Peyer's patch (tissue), 4 donors: Measurements from ENCODE around the gene STAT5B. TPM values are rescaled to one million over a fixed set of nuclear protein-coding genes. Genes with fewer than 3 reads are reported as not detected.
"Not testable (repeated sequence)": the region's sequence is repeated elsewhere in the genome, so short reads cannot be mapped to it uniquely, and the experiment has no call there.

ENCODE experiments used
- DNase-seq, 3 donors: peaks; one replicate each; pipeline ENCODE4 v3.0.0-alpha.2; 2017 to 2019
- H3K27ac ChIP-seq, 4 donors: fragments of 200-600 bp; sonication (generic); one replicate each; pipeline ENCODE4 v1.5.1; 2016 to 2019
- H3K27me3 ChIP-seq, 2 donors: fragments of 200-600 bp; sonication (generic); one replicate each; pipeline ENCODE4 v1.5.1; 2019
- H3K36me3 ChIP-seq, 3 donors: fragments of 200-600 bp; sonication (generic); one replicate each; pipeline ENCODE4 v1.5.1; 2016 to 2019
- H3K4me1 ChIP-seq, 4 donors: fragments of 200-600 bp; sonication (generic); one replicate each; pipeline ENCODE4 v1.5.1; 2016 to 2019
- H3K4me3 ChIP-seq, 4 donors: fragments of 200-600 bp; sonication (generic); 1 replicate in 3 of 4; 2 replicates in 1 of 4; pipeline ENCODE4 v1.5.1; 2016 to 2019; ENCODE audit warnings: mild to moderate bottlenecking in 1 of 4
- H3K9me3 ChIP-seq, 4 donors: fragments of 200-600 bp; sonication (generic); one replicate each; pipeline ENCODE4 v1.5.1; 2016 to 2019; ENCODE audit warnings: mild to moderate bottlenecking in 1 of 4
- CTCF ChIP-seq, 6 experiments: fragments of 450-650 bp in 4 of 6; fragments of 200-600 bp in 2 of 6; sonication (generic) in 1 of 6; IDR thresholded peaks; one replicate each; pipeline ENCODE4 v1.5.1; 2017 to 2019; ENCODE audit warnings: antibody characterized with exemption in 6 of 6, mild to moderate bottlenecking in 3 of 6, moderate library complexity in 1 of 6
- POLR2A ChIP-seq, 2 donors: fragments of 450-650 bp; IDR thresholded peaks; one replicate each; pipeline ENCODE4 v1.5.1; 2017; ENCODE audit warnings: antibody characterized with exemption in 2 of 2, mild to moderate bottlenecking in 2 of 2, moderate library complexity in 2 of 2
- total RNA-seq, 4 donors: library from RNA; depleted of rRNA; stranded (reverse); fragments of >200 nt; gene quantifications; one replicate each; pipeline ENCODE4 v1.1.0, GENCODE V29; 2016

The STAT5B gene
- total RNA-seq, result 100 to 1,000 TPM in 1 of 4 donors, 10 to 100 TPM in 3; 36.3 to 128 (median 68.1) TPM

GRCh38 chr17:42276359-42276608, at the start of gene STAT5B:
Gene STAT5B, minus strand, starts transcription at chr17:42276391. Its CDS starts 44,264 bp downstream, at chr17:42232127.
- Histone ChIP-seq H3K4me3 (peak within 1 kb of the TSS; percentile 88 to 98 (median 96)), H3K27me3 (no peaks in the 10 kb centered on the region), H3K36me3 (no peaks in the 10 kb centered on the region), H3K4me1 (peaks cover 0 to 26% (median 4%) of the 10 kb centered on the region in 4 donors), H3K9me3 (no peaks in the 10 kb centered on the region), H3K27ac (peak within 1 kb of the TSS; percentile 87 to 94 (median 94))
- no peak for TF ChIP-seq CTCF (IDR thresholded peaks at IDR 0.05)
- peak in 1 of 2 donors; percentile 89 for TF ChIP-seq POLR2A (IDR thresholded peaks at IDR 0.05)
- peak; percentile 61 to 86 (median 85) for DNase-seq

GRCh38 chr17:42325026-42325425, 48.8 kb upstream of the STAT5B start:
- H3K27ac ChIP-seq, result peak overlapping the region in 1 of 4 donors; percentile 24
- DNase-seq, result no peak
- H3K36me3 ChIP-seq, result peaks cover 0 to 99% (median 5%) of the 10 kb centered on the region in 3 donors
- H3K4me3 ChIP-seq, result no peak overlapping the region
- no peaks in the 10 kb centered on the region for H3K27me3 ChIP-seq
- TF ChIP-seq POLR2A (IDR thresholded peaks at IDR 0.05) (no peak), CTCF (IDR thresholded peaks at IDR 0.05) (no peak)
- no peaks in the 10 kb centered on the region for H3K9me3 ChIP-seq
- peaks cover 0 to 22% (median under 1%) of the 10 kb centered on the region in 4 donors for H3K4me1 ChIP-seq

GRCh38 chr17:42323268-42323773, 47.1 kb upstream of the STAT5B start:
- Histone ChIP-seq H3K4me3 (no peak overlapping the region), H3K36me3 (peaks cover 0 to 99% (median 5%) of the 10 kb centered on the region in 3 donors), H3K9me3 (no peaks in the 10 kb centered on the region), H3K4me1 (peaks cover 0 to 7% (median 3%) of the 10 kb centered on the region in 4 donors), H3K27ac (peak overlapping the region in 1 of 4 donors; percentile 27), H3K27me3 (no peaks in the 10 kb centered on the region)
- DNase-seq, result no peak
- TF ChIP-seq CTCF (IDR thresholded peaks at IDR 0.05) (no peak), POLR2A (IDR thresholded peaks at IDR 0.05) (no peak)

- TF ChIP-seq CTCF (IDR thresholded peaks at IDR 0.05) (peak; percentile 97 to 100 (median 100)), POLR2A (IDR thresholded peaks at IDR 0.05) (no peak)
- Histone ChIP-seq H3K9me3 (no peaks in the 10 kb centered on the region), H3K27me3 (no peaks in the 10 kb centered on the region), H3K36me3 (peaks cover 0 to 99% (median 5%) of the 10 kb centered on the region in 3 donors), H3K4me1 (peaks cover 0 to 7% (median 3%) of the 10 kb centered on the region in 4 donors), H3K4me3 (no peak overlapping the region), H3K27ac (peak overlapping the region in 1 of 4 donors; percentile 27)
- DNase-seq, result peak; percentile 92 to 98 (median 98)
Observed at GRCh38 chr17:42322382-42323267, 46.4 kb upstream of the STAT5B start.

- no peak overlapping the region for H3K4me3 ChIP-seq
- no peak for TF ChIP-seq CTCF (IDR thresholded peaks at IDR 0.05)
- no peak for TF ChIP-seq POLR2A (IDR thresholded peaks at IDR 0.05)
- H3K9me3 ChIP-seq, result no peaks in the 10 kb centered on the region
- peaks cover 0 to 99% (median 5%) of the 10 kb centered on the region in 3 donors for H3K36me3 ChIP-seq
- H3K27ac ChIP-seq, result no peak overlapping the region
- peaks cover 0 to 7% (median 3%) of the 10 kb centered on the region in 4 donors for H3K4me1 ChIP-seq
- no peak for DNase-seq
- no peaks in the 10 kb centered on the region for H3K27me3 ChIP-seq
Observed at GRCh38 chr17:42321555-42321954, 45.4 kb upstream of the STAT5B start.

- peaks cover 0 to 27% (median 10%) of the 10 kb centered on the region in 4 donors for H3K4me1 ChIP-seq
- H3K9me3 ChIP-seq, H3K4me3 ChIP-seq, H3K27me3 ChIP-seq, H3K27ac ChIP-seq, DNase-seq: not testable (repeated sequence)
- H3K36me3 ChIP-seq, result peaks cover 0 to 96% (median 5%) of the 10 kb centered on the region in 3 donors
Observed at GRCh38 chr17:42317967-42318366, 41.8 kb upstream of the STAT5B start.
